ENCODE results near the gene KIF26B. TPM values are rescaled to one million over a fixed set of nuclear protein-coding genes. Genes with fewer than 3 reads are reported as not detected.

KIF26B gene
- total RNA-seq, 1 donor from 2014 or later: 3.4 TPM

GRCh38 chr1:245652116-245652515 lies 497.3 kb downstream of the KIF26B start:
- DNase-seq (ENCODE audit: low spot score): no peak
- Mint-ChIP-seq H3K9me3 (ENCODE audit: unreplicated experiment) (no peaks in the 10 kb centered on the region), H3K27me3 (ENCODE audit: unreplicated experiment) (peaks cover 3% of the 10 kb centered on the region), H3K36me3 (ENCODE audit: low read depth, unreplicated experiment) (peaks cover 3% of the 10 kb centered on the region), H3K4me3 (ENCODE audit: unreplicated experiment) (no peak overlapping the region), H3K27ac (ENCODE audit: unreplicated experiment) (no peak overlapping the region), H3K4me1 (ENCODE audit: unreplicated experiment) (peaks cover 4% of the 10 kb centered on the region)
- no peak for TF ChIP-seq CTCF (IDR thresholded peaks at IDR 0.05; ENCODE audit: unreplicated experiment)

GRCh38 chr1:245652660-245653427 lies 498.1 kb downstream of the KIF26B start:
- TF ChIP-seq CTCF (IDR thresholded peaks at IDR 0.05; ENCODE audit: unreplicated experiment): no peak
- Mint-ChIP-seq H3K4me1 (ENCODE audit: unreplicated experiment) (peaks cover 4% of the 10 kb centered on the region), H3K4me3 (ENCODE audit: unreplicated experiment) (no peak overlapping the region), H3K36me3 (ENCODE audit: low read depth, unreplicated experiment) (peaks cover 3% of the 10 kb centered on the region), H3K27ac (ENCODE audit: unreplicated experiment) (no peak overlapping the region), H3K27me3 (ENCODE audit: unreplicated experiment) (peaks cover 3% of the 10 kb centered on the region), H3K9me3 (ENCODE audit: unreplicated experiment) (no peaks in the 10 kb centered on the region)
- DNase-seq (ENCODE audit: low spot score): no peak

- Mint-ChIP-seq H3K27ac (ENCODE audit: unreplicated experiment) (no peak overlapping the region), H3K4me3 (ENCODE audit: unreplicated experiment) (no peak overlapping the region), H3K9me3 (ENCODE audit: unreplicated experiment) (no peaks in the 10 kb centered on the region), H3K27me3 (ENCODE audit: unreplicated experiment) (peaks cover 3% of the 10 kb centered on the region), H3K36me3 (ENCODE audit: low read depth, unreplicated experiment) (peaks cover 3% of the 10 kb centered on the region), H3K4me1 (ENCODE audit: unreplicated experiment) (peaks cover 3% of the 10 kb centered on the region)
- TF ChIP-seq CTCF (IDR thresholded peaks at IDR 0.05; ENCODE audit: unreplicated experiment): no peak
- DNase-seq (ENCODE audit: low spot score): no peak
Measured at GRCh38 chr1:245654460-245655050, 499.8 kb downstream of the KIF26B start.

- DNase-seq (ENCODE audit: low spot score): no peak
- Mint-ChIP-seq H3K27ac (ENCODE audit: unreplicated experiment) (no peak overlapping the region), H3K9me3 (ENCODE audit: unreplicated experiment) (no peaks in the 10 kb centered on the region), H3K4me1 (ENCODE audit: unreplicated experiment) (no peaks in the 10 kb centered on the region), H3K36me3 (ENCODE audit: low read depth, unreplicated experiment) (peaks cover 3% of the 10 kb centered on the region), H3K27me3 (ENCODE audit: unreplicated experiment) (peaks cover 3% of the 10 kb centered on the region), H3K4me3 (ENCODE audit: unreplicated experiment) (no peak overlapping the region)
- no peak for TF ChIP-seq CTCF (IDR thresholded peaks at IDR 0.05; ENCODE audit: unreplicated experiment)
Measured at GRCh38 chr1:245656189-245656717, 501.5 kb downstream of the KIF26B start.

GRCh38 chr1:245657371-245657770 lies 502.6 kb downstream of the KIF26B start:
- H3K9me3 Mint-ChIP-seq (ENCODE audit: unreplicated experiment): no peaks in the 10 kb centered on the region
- H3K27me3 Mint-ChIP-seq (ENCODE audit: unreplicated experiment): peaks cover 3% of the 10 kb centered on the region
- no peak for TF ChIP-seq CTCF (IDR thresholded peaks at IDR 0.05; ENCODE audit: unreplicated experiment)
- no peaks in the 10 kb centered on the region for H3K36me3 Mint-ChIP-seq (ENCODE audit: low read depth, unreplicated experiment)
- no peak for DNase-seq (ENCODE audit: low spot score)
- no peak overlapping the region for H3K27ac Mint-ChIP-seq (ENCODE audit: unreplicated experiment)
- H3K4me1 Mint-ChIP-seq (ENCODE audit: unreplicated experiment): no peaks in the 10 kb centered on the region
- H3K4me3 Mint-ChIP-seq (ENCODE audit: unreplicated experiment): no peak overlapping the region
